ENCODE data around the gene MISP.

The MISP gene

GRCh38 chr19:806815-807421 lies 56.0 kb downstream of the MISP start:
- DNase-seq (ENCODE audit: extremely low read depth in 1 of 2, low read depth in 1 of 2) = no peak

- no peak for DNase-seq (ENCODE audit: extremely low read depth in 1 of 2, low read depth in 1 of 2)
Measured at GRCh38 chr19:807627-808422, 56.9 kb downstream of the MISP start.

DNA sequence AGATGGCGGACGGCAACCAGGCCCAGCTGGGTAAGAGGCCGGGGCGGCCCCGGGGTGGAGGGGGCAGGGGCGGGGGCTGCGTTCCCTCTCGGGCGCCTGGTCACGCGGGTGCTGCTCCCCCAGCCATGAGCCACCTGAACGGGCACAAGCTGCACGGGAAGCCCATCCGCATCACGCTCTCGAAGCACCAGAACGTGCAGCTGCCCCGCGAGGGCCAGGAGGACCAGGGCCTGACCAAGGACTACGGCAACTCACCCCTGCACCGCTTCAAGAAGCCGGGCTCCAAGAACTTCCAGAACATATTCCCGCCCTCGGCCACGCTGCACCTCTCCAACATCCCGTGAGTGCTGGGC lies 57.5 kb downstream of the MISP start:
- DNase-seq (ENCODE audit: extremely low read depth in 1 of 2, low read depth in 1 of 2) = no peak

- DNase-seq (ENCODE audit: extremely low read depth in 1 of 2, low read depth in 1 of 2) = no peak
Measured at GRCh38 chr19:810077-810855, 59.4 kb downstream of the MISP start.

DNA sequence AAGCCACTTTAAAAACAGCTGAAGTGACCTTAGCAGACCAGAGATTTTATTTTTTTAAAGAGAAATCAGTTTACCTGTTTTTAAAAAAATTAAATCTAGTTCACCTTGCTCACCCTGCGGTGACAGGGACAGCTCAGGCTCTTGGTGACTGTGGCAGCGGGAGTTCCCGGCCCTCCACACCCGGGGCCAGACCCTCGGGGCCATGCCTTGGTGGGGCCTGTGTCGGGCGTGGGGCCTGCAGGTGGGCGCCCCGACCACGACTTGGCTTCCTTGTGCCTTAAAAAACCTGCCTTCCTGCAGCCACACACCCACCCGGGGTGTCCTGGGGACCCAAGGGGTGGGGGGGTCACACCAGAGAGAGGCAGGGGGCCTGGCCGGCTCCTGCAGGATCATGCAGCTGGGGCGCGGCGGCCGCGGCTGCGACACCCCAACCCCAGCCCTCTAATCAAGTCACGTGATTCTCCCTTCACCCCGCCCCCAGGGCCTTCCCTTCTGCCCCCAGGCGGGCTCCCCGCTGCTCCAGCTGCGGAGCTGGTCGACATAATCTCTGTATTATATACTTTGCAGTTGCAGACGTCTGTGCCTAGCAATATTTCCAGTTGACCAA lies 60.1 kb downstream of the MISP start:
- DNase-seq (ENCODE audit: extremely low read depth in 1 of 2, low read depth in 1 of 2) = no peak

GRCh38 chr19:811506-812048 lies 60.7 kb downstream of the MISP start:
- no peak for DNase-seq (ENCODE audit: extremely low read depth in 1 of 2, low read depth in 1 of 2)

DNA sequence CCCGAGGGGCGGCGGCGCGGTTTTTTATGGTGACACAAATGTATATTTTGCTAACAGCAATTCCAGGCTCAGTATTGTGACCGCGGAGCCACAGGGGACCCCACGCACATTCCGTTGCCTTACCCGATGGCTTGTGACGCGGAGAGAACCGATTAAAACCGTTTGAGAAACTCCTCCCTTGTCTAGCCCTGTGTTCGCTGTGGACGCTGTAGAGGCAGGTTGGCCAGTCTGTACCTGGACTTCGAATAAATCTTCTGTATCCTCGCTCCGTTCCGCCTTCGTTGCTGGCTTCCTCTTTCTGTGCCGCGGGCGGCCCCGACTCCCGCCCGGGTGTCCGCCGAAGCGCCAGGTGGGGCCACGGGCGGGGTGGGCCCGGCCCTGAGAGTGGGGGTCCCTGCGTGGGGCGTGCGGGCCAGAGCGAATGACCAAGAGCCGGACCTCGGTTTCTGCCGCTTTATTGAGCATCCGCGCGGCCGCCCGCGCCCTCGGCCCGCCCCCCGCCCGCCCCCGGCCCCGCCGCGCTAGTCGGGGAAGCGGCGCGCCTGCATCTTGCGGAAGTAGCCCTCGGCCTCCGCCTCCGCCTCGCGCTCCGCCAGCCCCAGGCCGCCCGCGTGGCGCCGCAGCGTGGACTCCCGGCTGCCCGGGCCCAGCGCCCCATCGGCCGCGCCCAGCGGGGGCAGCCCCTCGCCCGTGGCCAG lies 61.3 kb downstream of the MISP start:
- DNase-seq (ENCODE audit: extremely low read depth in 1 of 2, low read depth in 1 of 2) = no peak

- no peak for DNase-seq (ENCODE audit: extremely low read depth in 1 of 2, low read depth in 1 of 2)
Measured at GRCh38 chr19:812747-813218, 61.9 kb downstream of the MISP start.

DNA sequence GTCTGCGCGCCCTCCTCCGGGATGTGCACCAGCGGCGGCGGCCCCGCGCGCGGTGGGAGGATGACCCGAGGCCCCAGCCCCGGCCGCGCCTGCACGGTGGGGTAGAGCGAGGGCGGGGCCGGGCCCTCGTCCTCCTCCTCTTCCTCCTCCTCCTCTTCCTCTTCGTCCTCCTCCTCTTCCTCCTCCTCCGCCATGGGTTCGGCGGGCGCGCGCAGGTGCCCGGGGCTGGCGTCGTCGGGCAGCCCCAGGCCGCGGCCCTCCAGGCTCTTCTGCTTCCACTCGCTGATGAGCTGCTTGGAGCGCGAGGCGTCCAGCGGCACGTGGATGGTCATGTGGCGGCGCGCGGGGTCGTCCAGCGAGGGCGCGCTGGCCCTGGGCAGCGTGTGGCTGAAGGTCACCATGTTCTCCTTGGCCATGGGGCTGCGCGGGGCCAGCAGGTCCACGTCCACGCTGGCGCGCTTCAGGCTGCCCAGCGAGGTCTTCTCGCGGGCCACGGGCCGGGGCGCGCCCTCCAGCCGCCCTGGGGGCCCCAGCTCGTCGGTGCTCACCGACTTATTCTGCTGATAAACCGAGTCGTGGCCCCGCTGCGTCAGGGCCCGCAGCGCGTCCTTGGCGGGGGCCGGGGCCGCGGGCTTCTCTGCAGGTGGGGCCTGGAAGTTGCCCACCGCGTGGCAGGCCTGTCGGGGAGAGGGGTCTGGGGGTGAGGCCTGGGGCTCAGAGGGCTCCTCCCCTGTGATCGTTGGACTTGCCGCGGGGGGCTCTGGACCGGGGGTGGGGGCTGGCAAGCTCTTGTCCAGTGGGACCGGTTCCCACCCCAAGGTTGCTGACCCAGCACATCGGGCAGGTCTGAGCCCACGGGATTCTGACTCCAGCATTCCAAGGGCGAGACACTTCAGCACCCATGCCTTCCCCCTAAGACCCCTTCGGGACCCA lies 62.6 kb downstream of the MISP start:
- no peak for DNase-seq (ENCODE audit: extremely low read depth in 1 of 2, low read depth in 1 of 2)

Measured in stimulated activated CD8-positive, alpha-beta memory T cell treated with anti-CD3 and anti-CD28 coated beads, Interleukin-7, amount 100 ng/mL, for 48 hours (primary cell).